Erythroblast (primary cell): ENCODE results near the gene ITIH4.

Source experiments
- GATA1 ChIP-seq: IDR thresholded peaks from 2 replicates; pipeline ENCODE4 v1.6.1; 2011; ENCODE audit warnings: low read depth, mild to moderate bottlenecking, control low read depth, low read length, moderate library complexity
- POLR2A ChIP-seq: IDR thresholded peaks from 2 replicates; pipeline ENCODE4 v1.6.1; 2011; ENCODE audit warnings: mild to moderate bottlenecking, low read length

GRCh38 chr3:52813810-52814209, 16.7 kb downstream of the ITIH4 start:
- TF ChIP-seq POLR2A (no peak), GATA1 (no peak)
